ENCODE results near the gene CNOT9.
A peak's percentile ranks its signal among the peaks of the same experiment; 100 is the strongest.

CNOT9 gene

DNA sequence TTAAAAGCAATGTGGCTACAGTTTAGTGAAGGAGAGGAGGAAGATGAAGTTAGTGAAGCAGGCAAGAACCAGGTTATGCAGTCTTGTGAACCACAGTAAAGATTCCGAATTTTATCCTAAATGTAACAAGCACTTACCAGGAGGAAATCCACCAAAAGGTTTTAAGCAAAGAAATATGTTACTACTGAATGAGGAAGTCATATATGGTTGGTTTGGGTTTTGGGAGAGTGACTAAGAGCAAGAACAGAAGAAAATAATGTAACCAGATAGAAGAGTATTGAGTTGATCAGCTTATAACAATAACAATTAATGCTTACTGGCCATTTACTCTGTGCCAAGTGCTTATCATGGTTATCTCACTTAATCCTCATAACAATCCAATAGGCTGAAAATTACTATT is 2.3 kb upstream of the CNOT9 start:
- TF ChIP-seq CTCF (conservative IDR thresholded peaks at IDR 0.05; ENCODE audit: low read depth, low read length), result no peak
- DNase-seq (ENCODE audit: low read depth), result no peak
- H3K4me3 ChIP-seq (ENCODE audit: low read depth, low read length), result no peak overlapping the region

- DNase-seq (ENCODE audit: low read depth), result no peak
- TF ChIP-seq CTCF (conservative IDR thresholded peaks at IDR 0.05; ENCODE audit: low read depth, low read length), result no peak
These were observed 846 bp upstream of the CNOT9 start for GRCh38 chr2:218567797-218568189.

GRCh38 chr2:218569038-218569431 is 396 bp downstream of the CNOT9 start:
- DNase-seq (ENCODE audit: low read depth), result peak; percentile 79
- TF ChIP-seq CTCF (conservative IDR thresholded peaks at IDR 0.05; ENCODE audit: low read depth, low read length), result no peak
- peak overlapping the region; percentile 80 for H3K4me3 ChIP-seq (ENCODE audit: low read depth, low read length)

More at GRCh38 chr2:218567797-218568189, 846 bp upstream of the CNOT9 start:
- H3K4me3 ChIP-seq (ENCODE audit: low read depth, low read length), result peak overlapping the region; percentile 90

DNA sequence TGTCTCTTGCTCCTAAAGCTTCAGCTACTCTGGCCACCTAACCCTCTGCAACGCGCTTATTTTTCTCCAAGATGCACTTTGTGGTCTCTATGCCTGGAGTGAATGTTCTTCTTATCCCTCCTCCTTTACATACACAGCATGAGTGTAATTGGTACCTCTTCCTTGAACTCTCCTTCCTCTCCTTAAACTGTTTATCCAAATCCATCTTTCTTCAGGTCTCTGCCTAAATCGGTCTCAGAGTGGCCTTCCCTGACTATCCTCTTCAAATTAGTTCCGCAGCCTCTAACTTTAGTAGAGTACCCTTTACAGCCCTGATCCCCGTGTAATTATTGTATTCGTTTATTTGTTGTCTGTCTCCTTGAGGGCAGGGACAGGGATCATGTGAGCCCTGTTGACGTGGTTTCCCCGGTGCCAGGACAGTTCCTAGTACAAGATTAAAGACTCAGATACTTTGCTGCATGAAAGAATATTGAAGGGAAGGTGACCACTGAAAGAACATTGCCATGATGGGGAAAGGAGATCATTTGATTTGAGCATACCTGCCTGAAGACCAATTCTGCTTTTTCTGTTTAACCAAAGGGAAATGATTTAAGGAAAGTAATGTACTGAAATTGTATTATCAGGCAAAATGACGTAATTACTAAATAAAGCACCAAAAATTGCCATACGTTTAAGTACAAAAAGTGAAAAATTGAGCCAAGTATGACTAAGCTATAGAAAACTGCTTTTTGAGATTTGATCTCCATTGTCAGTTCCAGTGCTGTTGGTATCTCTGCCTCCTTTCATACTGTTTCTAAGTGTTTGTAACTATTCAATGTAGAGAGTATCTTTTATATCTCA is 1.2 kb downstream of the CNOT9 start:
- H3K4me3 ChIP-seq (ENCODE audit: low read depth, low read length), result peak overlapping the region; percentile 80
- TF ChIP-seq CTCF (conservative IDR thresholded peaks at IDR 0.05; ENCODE audit: low read depth, low read length), result no peak
- peak; percentile 82 for DNase-seq (ENCODE audit: low read depth)

DNA sequence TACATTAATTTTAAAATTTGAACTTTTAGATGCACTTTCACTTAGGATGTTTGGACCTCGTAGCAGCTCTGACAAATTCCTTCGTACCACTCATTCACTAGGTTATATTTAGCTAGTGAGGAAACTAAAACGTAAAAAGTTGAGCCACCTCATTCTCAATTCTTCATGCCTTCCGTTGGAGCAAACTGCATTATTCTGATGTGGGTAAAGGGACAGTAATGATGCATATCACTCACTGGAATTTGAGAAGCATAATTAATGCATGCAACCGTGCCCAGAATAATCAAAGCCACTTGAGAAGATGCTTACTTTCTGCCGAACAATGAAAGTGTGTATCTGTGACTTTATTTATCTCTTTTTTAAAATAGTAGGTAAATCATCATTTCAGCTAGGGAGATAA is 2.2 kb downstream of the CNOT9 start:
- peak; percentile 51 for DNase-seq (ENCODE audit: low read depth)

DNA sequence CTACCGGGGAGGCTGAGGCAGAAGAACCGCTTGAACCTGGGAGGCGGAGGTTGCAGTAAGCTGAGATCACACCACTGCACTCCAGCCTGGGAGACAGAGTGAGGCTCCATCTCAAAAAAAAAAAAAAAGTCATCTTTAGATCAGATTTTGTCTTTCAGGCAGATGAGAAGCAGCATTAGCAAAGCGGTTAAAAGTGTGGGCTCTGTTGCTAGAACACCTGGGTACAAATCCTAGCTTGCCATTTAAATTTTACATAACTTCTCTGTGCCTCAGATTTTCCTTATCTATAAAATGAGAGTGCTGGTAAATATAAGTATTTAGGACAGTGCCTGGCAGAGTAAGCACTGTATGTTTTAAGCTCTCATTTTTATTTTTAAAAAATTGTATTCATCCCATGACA is 8.2 kb downstream of the CNOT9 start:
- no peak for TF ChIP-seq CTCF (conservative IDR thresholded peaks at IDR 0.05; ENCODE audit: low read depth, low read length)
- H3K4me3 ChIP-seq (ENCODE audit: low read depth, low read length), result no peak overlapping the region
- no peak for DNase-seq (ENCODE audit: low read depth)

More for the DNA sequence above, 2.2 kb downstream of the CNOT9 start:
- no peak for TF ChIP-seq CTCF (conservative IDR thresholded peaks at IDR 0.05; ENCODE audit: low read depth, low read length)
- peak overlapping the region; percentile 19 for H3K4me3 ChIP-seq (ENCODE audit: low read depth, low read length)

All from choroid plexus epithelial cell (primary cell).